Adrenal gland (tissue), 12 donors: ENCODE data around the gene ZMAT3. TPM values are rescaled to one million over a fixed set of nuclear protein-coding genes. Genes with fewer than 3 reads are reported as not detected.

Source experiments
- DNase-seq, 7 donors: peaks; one replicate each; pipeline ENCODE4 v3.0.0-alpha.2; 2019 to 2020
- H3K27ac ChIP-seq, 5 donors: fragments of 200-600 bp; sonication (generic) in 4 of 5; 1 replicate in 3 of 5; 2 replicates in 2 of 5; pipeline versions ENCODE4 v1.5.1 to v1.8.0; 2016 to 2020; ENCODE audit warnings: mild to moderate bottlenecking in 1 of 5
- H3K27me3 ChIP-seq: fragments of 200-600 bp; 2 replicates; pipeline ENCODE4 v1.8.0; 2021
- H3K36me3 ChIP-seq, 2 donors: fragments of 200-600 bp; replicated peaks in 1 of 2; 1 replicate in 1 of 2; 2 replicates in 1 of 2; pipeline versions ENCODE4 v1.5.1 to v1.8.0; 2018 to 2022
- H3K4me1 ChIP-seq, 2 donors: fragments of 200-600 bp; replicated peaks in 1 of 2; 1 replicate in 1 of 2; 2 replicates in 1 of 2; pipeline versions ENCODE4 v1.5.1 to v1.8.0; 2018 to 2021
- H3K4me3 ChIP-seq, 4 donors: fragments of 200-600 bp; sonication (generic) in 3 of 4; one replicate each; pipeline ENCODE4 v1.5.1; 2016 to 2018
- H3K9me3 ChIP-seq, 3 donors: fragments of 200-600 bp; sonication (generic) in 1 of 3; replicated peaks in 1 of 3; 1 replicate in 2 of 3; 2 replicates in 1 of 3; pipeline versions ENCODE4 v1.5.1 to v1.8.0; 2016 to 2021
- CTCF ChIP-seq, 6 experiments: fragments of 450-650 bp in 4 of 6; fragments of 200-600 bp in 2 of 6; sonication (generic) in 1 of 6; IDR thresholded peaks; 1 replicate in 5 of 6; 2 replicates in 1 of 6; pipeline versions ENCODE4 v1.5.1 to v1.8.0; 2016 to 2021; ENCODE audit warnings: antibody characterized with exemption in 6 of 6, mild to moderate bottlenecking in 2 of 6, moderate library complexity in 1 of 6
- POLR2A ChIP-seq, 2 donors: fragments of 450-650 bp; IDR thresholded peaks; one replicate each; pipeline ENCODE4 v1.6.1; 2017; ENCODE audit warnings: antibody characterized with exemption in 2 of 2, mild to moderate bottlenecking in 2 of 2, moderate library complexity in 1 of 2
- whole genome bisulfite sequencing, 4 donors: extraction: QIAGEN DNeasy Blood & Tissue Kit in 2 of 4; methylation state at CpG; one replicate each; pipeline versions ENCODE4 v1.1.5 to v1.1.7; 2013 to 2017; 5-methylcytosine and 5-hydroxymethylcytosine counted together
- intact Hi-C, 2 donors: fragments of 100-400 bp; cut with DNase I; formaldehyde crosslinking; loops; one replicate each; pipeline versions ENCODE4 v1.14.1 to v1.15.0; 2022 to 2023
- polyA plus RNA-seq, 3 donors: library from polyadenylated mRNA; stranded (reverse); fragments of 200-250 nt in 2 of 3; fragments of 350-450 nt in 1 of 3; fragmentation: Illumina TruSeq in 1 of 3; extraction: RNeasy Lipid Tissue Mini Kit (QIAGEN cat#74804) in 1 of 3; gene quantifications; one replicate each; pipeline ENCODE4 v1.2.3, GENCODE V29; 2013 to 2014
- total RNA-seq, 9 donors: library from RNA; depleted of rRNA in 4 of 9; stranded (reverse); fragments of >200 nt in 4 of 9; fragments of 120-200 nt in 1 of 9; fragmentation: NEBNext Ultra II Directional in 1 of 9; extraction: Animal tissue kit (Norgen Biotek cat#: 25700) in 1 of 9; gene quantifications; one replicate each; pipeline versions ENCODE4 v1.1.0 to v1.2.4, GENCODE V29; 2013 to 2023
- donor health status: healthy with polysubstance abuse.
- donor health status: Bipolar disorder and iron deficiency.
- donor health status: DM: yes; HTN: yes; CAD: no.
- donor health status: DM: no; HTN: no; CAD: no.
- donor health status: DM: no; HTN: no; CAD: no.
- donor health status: DM: yes; HTN: yes; CAD: no.

ZMAT3 gene
- total and polyA plus RNA-seq, 12 donors, result 1.8 to 30.0 (median 18.1) TPM

- TF ChIP-seq POLR2A (IDR thresholded peaks at IDR 0.05) (no peak), CTCF (IDR thresholded peaks at IDR 0.05) (no peak)
- Histone ChIP-seq H3K27ac (no peak overlapping the region), H3K9me3 (no peaks in the 10 kb centered on the region), H3K36me3 (no peaks in the 10 kb centered on the region), H3K4me3 (no peak overlapping the region), H3K4me1 (no peaks in the 10 kb centered on the region), H3K27me3 (no peaks in the 10 kb centered on the region)
- DNase-seq, result no peak
- intact Hi-C loops, result no loop called here
- 92 to 94% (median 94%) methylated on average over 3 to 4 of the region's 4 CpGs for WGBS, 4 donors
Measured at GRCh38 chr3:179005213-179005612, 66.4 kb downstream of the ZMAT3 start.

GRCh38 chr3:179000659-179001058 is 71.0 kb downstream of the ZMAT3 start:
- Histone ChIP-seq H3K36me3 (no peaks in the 10 kb centered on the region), H3K4me1 (no peaks in the 10 kb centered on the region), H3K27ac (no peak overlapping the region), H3K27me3 (no peaks in the 10 kb centered on the region), H3K9me3 (no peaks in the 10 kb centered on the region), H3K4me3 (no peak overlapping the region)
- intact Hi-C loops, result no loop called here
- 66 to 78% (median 75%) methylated on average over 2 to 3 of the region's 3 CpGs for WGBS, 4 donors
- DNase-seq, result no peak
- TF ChIP-seq POLR2A (IDR thresholded peaks at IDR 0.05), result no peak

- intact Hi-C loops, result no loop called here
- Histone ChIP-seq H3K9me3 (no peaks in the 10 kb centered on the region), H3K27ac (no peak overlapping the region), H3K4me1 (no peaks in the 10 kb centered on the region), H3K36me3 (no peaks in the 10 kb centered on the region), H3K4me3 (no peak overlapping the region), H3K27me3 (no peaks in the 10 kb centered on the region)
- no peak for TF ChIP-seq POLR2A (IDR thresholded peaks at IDR 0.05)
- TF ChIP-seq CTCF (IDR thresholded peaks at IDR 0.05), result no peak
- no peak for DNase-seq
Measured at GRCh38 chr3:179000144-179000543, 71.5 kb downstream of the ZMAT3 start.

GRCh38 chr3:178996399-178996798 is 75.2 kb downstream of the ZMAT3 start:
- TF ChIP-seq POLR2A (IDR thresholded peaks at IDR 0.05), result no peak
- TF ChIP-seq CTCF (IDR thresholded peaks at IDR 0.05), result no peak
- H3K27ac ChIP-seq, result no peak overlapping the region
- WGBS, 4 donors, result 76 to 93% (median 87%) methylated on average over 2 of the region's 2 CpGs
- H3K36me3 ChIP-seq, result no peaks in the 10 kb centered on the region
- H3K4me3 ChIP-seq, result no peak overlapping the region
- H3K9me3 ChIP-seq, result no peaks in the 10 kb centered on the region
- intact Hi-C loops, result no loop called here
- no peak for DNase-seq
- H3K4me1 ChIP-seq, result no peaks in the 10 kb centered on the region
- no peaks in the 10 kb centered on the region for H3K27me3 ChIP-seq

- TF ChIP-seq POLR2A (IDR thresholded peaks at IDR 0.05) (no peak), CTCF (IDR thresholded peaks at IDR 0.05) (no peak)
- no peak for DNase-seq
- Histone ChIP-seq H3K4me1 (no peaks in the 10 kb centered on the region), H3K36me3 (no peaks in the 10 kb centered on the region), H3K27me3 (no peaks in the 10 kb centered on the region), H3K4me3 (no peak overlapping the region), H3K9me3 (peaks cover 0 to 7% (median 0%) of the 10 kb centered on the region in 3 donors), H3K27ac (no peak overlapping the region)
- intact Hi-C loops, result no loop called here
- WGBS, 4 donors, result 83 to 97% (median 95%) methylated on average over 3 of the region's 3 CpGs
Measured at GRCh38 chr3:178990293-178990692, 81.3 kb downstream of the ZMAT3 start.
